Cardiac fibroblast (primary cell): ENCODE results near the gene MN1.

Experiments used
- DNase-seq, 2 donors: peaks; one replicate each; pipeline versions ENCODE4 v3.0.0 to v3.0.0-alpha.2; 2010; ENCODE audit warnings: low read depth in 2 of 2
- H3K4me3 ChIP-seq, 2 donors: replicated peaks in 1 of 2; 1 replicate in 1 of 2; 2 replicates in 1 of 2; pipeline ENCODE4 v1.5.1; 2011; ENCODE audit warnings: low read depth in 2 of 2, low read length in 2 of 2, mild to moderate bottlenecking in 2 of 2, moderate library complexity in 1 of 2
- TF ChIP-seq, protein P1 (sequence below): IDR thresholded peaks from one replicate; pipeline ENCODE4 v1.5.1; 2011; ENCODE audit warnings: low read depth, mild to moderate bottlenecking, low read length, inconsistent platforms

MN1 gene

DNA sequence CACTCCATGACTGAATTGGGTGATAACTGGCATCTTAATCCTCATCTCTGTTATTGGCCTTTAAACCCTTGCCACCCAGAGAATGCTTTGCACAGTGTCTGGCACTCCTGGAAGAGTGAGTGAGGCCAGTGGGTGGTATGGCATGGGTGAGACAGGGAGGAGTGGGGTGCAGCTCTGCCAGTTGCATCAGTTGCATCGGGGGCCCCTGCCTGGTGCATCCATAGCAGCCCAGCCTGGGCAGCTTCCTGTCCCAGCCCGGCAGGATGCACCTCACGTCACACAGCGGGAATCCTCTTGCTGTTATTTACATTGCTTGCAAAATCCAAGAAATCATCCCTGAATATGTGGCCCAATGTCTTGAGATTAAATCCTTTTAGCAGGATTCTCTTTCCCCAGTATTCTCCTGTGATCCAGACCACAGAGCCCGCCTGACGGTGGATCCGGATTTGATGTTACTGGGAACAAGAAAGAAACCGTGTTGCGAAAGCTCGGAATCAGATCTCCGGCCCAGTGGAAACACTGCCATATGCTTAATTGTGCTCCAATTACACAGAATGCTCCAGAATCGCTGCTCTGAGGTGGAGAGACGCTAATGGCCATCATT lies 37.6 kb upstream of the MN1 start:
- no peak for DNase-seq
- TF ChIP-seq, protein P1, sequence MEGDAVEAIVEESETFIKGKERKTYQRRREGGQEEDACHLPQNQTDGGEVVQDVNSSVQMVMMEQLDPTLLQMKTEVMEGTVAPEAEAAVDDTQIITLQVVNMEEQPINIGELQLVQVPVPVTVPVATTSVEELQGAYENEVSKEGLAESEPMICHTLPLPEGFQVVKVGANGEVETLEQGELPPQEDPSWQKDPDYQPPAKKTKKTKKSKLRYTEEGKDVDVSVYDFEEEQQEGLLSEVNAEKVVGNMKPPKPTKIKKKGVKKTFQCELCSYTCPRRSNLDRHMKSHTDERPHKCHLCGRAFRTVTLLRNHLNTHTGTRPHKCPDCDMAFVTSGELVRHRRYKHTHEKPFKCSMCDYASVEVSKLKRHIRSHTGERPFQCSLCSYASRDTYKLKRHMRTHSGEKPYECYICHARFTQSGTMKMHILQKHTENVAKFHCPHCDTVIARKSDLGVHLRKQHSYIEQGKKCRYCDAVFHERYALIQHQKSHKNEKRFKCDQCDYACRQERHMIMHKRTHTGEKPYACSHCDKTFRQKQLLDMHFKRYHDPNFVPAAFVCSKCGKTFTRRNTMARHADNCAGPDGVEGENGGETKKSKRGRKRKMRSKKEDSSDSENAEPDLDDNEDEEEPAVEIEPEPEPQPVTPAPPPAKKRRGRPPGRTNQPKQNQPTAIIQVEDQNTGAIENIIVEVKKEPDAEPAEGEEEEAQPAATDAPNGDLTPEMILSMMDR: no peak
- H3K4me3 ChIP-seq: no peak overlapping the region

DNA sequence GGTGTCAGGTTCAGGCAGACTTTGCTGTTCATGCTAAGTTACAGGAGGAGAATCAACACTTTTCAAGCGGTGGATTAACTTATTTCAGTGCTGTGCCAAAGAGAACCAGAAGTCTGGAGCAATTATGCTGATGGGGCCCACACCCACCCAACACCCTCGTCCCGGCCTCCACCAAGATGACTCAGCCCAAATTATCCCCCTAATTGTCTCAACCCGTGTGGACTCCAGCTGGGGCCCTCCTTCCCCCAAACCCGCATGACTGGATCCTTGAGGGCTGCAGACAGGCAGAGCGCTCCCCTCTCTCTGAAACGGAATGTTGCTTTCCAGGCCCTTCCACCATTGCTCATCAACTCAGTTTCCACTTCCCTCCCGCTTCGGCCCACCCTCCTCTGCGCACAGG lies 34.6 kb upstream of the MN1 start:
- no peak for DNase-seq
- TF ChIP-seq, protein P1: no peak
- no peak overlapping the region for H3K4me3 ChIP-seq

DNA sequence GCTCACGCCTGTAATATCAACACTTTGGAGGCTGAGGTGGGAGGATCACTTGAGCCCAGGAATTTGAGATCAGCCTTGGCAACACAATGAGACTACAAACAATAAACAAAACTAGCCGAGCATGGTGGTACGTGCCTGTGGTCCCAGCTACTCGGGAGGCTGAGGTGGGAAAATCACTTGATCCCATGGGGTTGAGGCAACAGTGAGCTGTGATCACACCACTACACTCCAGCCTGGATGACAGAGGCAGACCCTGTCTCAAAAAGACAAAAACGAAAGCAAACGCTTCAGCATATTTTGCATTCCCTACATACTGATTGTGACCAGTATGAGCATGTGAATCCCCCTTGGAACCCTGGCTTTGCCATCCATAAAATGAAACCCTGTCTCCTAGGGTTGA lies 33.9 kb upstream of the MN1 start:
- H3K4me3 ChIP-seq: no peak overlapping the region
- DNase-seq: peak in 1 of 2 donors; percentile 32
- TF ChIP-seq, protein P1: no peak

DNA sequence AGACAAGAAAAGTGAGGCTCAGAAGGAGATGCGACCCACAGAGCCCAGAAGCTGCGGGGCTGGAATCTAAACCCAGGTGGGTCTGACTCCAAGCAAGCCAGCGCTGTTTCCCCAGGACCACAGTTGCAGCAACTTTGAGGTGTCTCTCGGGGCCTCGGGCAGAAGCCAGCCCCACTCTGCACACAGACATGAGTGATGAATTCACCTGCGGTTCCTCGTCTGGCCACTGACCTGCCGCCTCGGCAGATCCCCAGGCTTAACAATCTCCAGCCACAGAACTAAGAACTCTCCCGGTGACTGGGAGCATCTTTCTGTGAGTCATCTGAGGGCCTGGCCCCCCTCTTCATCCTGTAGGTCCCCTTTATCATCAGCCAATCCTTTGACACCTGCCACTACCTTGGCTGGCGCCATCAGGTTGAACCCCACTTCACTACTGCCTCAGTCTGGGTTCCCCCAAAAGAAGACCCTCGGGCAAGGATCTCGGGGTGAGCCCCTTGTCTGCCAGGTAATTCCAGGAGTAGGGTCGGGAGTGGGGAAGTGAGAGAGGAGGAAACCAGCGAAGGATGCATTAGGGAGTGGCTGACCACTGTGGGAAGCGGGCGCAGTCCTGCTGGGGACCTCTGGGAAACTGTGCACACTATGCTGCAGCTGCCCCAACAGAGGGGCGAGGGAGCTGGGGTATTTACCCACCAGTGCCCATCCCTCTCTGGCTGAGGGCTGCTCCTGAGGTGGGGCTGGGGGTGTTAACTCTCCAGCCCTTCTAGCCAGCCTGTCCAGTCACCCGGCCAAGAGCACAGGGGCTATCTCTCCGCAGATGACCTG lies 33.0 kb upstream of the MN1 start:
- TF ChIP-seq, protein P1: no peak
- no peak for DNase-seq

DNA sequence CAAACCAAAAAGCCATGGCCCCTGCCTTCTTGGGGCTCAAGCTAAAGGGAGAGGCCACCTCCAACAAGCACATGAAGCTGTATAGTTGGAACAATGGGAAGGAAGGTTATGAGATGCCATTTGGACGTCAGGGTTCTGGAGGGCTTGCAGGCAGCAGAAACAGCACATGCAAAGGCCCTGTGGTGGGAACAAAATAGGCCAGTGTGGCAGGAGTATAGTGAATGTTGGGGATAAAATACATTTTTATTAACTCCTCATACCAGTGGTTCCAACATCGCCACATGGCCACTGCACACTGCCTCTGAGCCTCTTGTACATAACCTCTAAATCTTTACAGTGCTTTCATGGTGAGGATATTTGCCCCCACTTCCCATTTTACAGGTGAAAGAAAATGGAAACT lies 32.2 kb upstream of the MN1 start:
- TF ChIP-seq, protein P1: no peak
- H3K4me3 ChIP-seq: no peak overlapping the region
- DNase-seq: no peak

More for the DNA sequence above, 33.0 kb upstream of the MN1 start:
- no peak overlapping the region for H3K4me3 ChIP-seq

DNA sequence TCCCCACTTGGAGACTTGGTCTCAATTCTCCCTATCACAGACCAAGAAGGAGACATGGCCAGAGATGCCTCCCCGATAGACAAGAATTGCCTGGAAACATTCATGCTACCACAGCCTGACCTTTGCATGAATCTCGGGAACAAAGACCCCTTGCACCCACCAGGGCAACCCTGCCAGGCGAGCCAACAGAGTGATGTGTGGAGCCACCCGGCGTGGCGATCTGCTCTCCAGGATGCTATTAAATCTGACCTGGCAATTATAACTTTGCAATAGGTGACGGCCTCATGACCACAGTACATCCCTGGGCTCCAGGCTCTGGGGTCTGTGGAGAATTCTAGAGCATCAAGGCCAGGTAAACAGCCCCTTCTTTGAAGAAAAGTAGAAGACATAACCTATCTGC lies 31.1 kb upstream of the MN1 start:
- TF ChIP-seq, protein P1: no peak
- no peak overlapping the region for H3K4me3 ChIP-seq
- DNase-seq: no peak
